GM19455 (cell line): ENCODE data around the gene SLC6A11.

Experiments used
- ATAC-seq: cut with Tn5 transposase; IDR thresholded peaks from one replicate; pipeline ENCODE4 v1.9.1; 2021; ENCODE audit not compliant: unreplicated experiment

The SLC6A11 gene

DNA sequence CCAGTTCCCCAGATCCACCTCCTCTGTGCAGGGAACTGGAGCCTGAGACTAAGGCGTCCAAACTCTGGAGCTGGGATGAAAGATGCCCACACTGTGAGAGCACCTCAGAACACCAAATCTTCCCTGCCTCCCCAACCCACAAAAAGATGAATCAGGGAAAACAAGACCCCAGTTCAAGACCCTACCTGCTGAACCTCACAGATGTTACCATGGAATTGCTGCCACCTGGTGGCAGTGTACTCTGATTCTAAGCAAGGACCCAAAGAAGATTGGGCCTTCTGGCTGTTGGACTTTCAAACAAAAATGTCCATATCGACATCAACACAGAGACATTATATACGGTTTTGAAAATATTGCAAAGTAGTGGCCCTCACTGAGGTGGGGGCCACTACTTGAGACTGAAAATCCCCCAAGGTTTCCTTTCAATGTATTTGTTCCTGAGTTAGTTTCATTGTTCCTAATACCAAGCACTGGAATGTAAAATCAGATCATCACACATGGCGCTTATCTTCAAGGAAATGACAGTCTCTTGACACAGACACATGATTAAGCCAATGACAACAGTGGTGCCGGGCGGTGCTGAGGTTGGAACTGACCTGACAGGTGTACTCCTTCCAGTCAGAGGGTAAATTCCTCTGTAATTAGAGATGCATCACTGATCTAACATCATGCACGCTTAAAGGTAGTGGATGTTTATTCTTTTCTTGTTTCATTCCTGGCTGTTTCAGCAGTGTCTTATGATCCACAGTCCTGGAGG lies 67.6 kb downstream of the SLC6A11 start:
- ATAC-seq: no peak

DNA sequence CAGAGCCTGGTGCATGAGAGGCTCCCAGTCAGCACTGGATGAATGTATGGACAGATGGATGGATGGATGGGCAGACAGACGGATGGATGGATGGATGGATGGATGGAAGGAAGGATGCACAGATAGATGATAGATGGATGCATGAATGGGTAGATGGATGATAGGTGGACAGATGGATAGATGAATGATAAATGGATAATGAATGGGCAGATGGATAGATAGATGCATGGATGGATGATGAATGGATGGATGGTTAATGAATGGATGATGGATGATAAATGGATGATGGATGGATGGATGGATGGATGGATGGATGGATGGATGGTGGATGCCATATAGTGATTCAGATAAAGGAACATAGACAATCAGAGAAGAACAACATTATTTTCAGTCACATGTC lies 71.0 kb downstream of the SLC6A11 start:
- no peak for ATAC-seq

DNA sequence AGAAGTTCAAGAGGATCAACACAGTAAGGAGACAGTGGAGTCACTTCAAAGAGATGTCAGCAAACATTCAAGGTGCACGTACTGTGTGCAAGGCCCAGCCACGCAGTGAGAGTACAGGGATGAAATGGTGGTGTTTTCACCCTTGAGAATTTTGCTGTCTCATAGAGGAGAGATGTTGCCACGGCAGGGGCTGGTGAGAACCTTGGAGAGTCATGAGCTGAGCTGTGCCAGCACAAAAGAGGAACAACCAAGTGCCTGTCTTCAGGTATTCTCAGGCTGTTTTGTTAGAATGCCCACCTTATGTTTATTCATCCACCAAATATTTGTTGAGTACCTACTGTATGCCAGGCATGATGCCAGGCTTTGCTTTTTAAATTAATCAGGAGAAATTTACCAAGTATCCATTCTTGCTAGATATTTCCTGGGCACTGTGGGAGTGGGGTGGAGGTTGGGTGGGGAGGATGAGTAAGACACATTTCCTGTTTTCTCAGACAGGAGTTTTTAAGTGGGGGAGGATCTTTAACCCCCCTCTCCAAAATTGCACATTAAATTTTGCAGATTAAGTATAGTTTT lies 72.6 kb downstream of the SLC6A11 start:
- no peak for ATAC-seq

DNA sequence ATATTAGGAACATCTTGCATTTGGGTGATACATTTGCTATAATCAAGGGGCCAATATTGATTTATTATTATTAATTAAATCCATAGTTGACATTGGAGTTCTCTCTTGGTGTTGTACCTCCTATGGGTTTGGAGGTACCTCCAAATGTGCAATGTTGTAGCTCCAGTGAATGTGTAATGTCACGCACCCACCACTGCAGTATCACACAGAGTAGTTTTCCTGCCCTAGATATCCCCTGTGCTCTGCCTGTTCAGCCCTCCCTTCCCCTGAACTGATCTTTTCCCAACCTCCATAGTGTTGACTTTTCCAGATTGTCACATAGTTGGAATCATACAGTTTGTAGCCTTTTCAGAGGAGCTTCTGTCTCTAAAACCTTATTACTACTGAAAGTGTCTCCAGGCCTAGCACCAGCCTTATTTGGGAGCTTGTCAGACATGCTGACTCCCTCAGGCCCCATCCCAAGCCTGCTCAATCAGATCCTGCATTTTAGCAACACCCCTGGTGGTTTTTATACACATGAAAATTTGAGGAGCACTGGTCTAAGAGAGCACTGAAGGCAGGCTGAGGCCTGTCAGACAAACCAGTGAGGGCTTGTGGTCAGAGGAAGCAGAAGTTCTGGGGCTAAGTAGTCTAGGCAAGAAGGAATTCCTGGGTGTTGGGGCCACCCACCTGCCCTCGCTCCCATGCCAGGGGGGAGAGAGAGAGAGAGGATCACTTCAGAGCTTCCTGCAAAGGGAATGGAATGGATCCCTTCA lies 73.4 kb downstream of the SLC6A11 start:
- ATAC-seq: no peak

DNA sequence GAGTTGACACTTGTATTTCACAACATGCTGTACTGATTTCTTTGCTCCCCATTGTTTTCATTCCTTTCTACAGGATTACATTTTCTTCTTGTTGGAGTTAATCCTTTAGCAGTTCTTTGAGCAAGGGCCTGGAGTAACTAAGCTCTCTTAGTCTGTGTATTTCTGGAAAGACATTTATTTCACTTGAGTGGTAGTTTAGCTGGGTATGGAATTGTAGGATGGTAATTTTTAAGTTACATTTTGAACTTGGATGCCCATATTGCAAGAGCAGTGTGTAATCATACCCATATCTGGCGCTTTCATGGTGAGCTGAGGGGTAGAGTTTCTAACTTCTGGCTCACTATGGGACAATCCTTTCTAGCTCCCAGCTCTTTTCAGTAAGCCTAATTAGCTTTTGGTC lies 74.6 kb downstream of the SLC6A11 start:
- ATAC-seq: no peak

DNA sequence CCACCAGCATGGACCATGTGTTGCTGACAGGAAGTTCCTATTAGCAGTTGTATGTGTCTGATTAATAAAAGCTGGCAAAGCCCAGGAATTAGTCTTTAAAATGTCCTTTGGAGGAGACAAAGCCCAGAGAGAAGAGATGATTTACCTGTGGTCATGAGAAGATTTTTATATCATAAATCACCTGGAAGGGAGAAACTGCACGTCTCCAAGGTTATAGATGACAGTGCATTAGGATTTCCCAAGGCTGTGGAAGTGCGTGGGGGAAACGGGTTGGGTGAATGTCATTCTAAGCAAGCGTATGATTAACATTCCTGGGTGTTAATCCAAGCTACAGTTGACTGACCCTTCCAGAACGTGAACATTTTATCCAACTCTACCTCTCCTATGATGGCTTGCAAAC lies 76.6 kb downstream of the SLC6A11 start:
- no peak for ATAC-seq

DNA sequence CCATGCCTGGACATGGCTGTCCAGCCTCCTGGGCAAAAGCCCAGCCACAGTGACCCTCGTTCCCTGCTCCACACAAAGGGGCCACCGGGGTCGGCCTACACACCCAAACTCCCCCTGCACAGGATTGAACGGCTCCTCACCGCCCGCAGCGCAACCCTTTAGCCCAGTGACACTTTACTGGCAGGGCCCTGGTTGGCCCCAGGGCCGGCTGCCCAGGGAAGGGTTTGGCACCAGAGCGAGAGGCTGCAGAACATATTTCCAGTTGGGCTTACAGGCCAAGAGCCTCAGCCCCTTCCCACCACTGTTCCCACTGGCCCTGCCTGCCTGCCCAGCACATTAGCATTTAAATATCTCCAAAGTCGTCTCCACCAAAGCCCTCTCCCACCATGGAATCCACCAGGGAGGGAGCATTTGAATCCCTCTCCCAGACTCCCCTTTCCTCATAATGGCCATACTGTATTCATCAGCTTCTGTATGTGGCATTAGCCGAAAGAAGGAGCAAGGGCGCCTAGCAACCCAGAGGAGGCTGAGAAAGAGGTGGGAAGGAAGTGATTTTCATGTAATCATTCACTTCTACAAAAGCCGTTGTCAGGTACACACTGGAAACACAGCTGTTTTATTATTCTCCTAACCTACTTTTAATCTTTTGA lies 85.4 kb downstream of the SLC6A11 start:
- no peak for ATAC-seq

DNA sequence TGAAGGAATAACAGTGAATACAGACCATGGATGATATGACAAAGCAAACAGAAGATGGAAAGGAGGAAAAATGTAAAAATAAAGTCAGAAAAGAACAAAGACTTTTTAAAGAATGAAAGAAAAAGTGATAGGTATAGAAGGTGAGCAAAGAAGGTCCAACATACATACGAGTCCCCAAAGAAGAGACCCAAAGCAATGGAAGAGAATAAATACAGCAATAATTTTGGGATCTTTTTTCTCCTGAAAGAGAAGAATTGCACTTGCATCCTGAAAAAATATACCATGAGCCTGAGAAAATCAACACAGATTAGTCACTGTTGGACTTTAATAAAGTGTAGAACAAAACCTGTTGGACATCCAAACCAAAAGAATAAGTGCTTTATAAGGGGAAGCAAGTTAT lies 91.2 kb downstream of the SLC6A11 start:
- no peak for ATAC-seq

DNA sequence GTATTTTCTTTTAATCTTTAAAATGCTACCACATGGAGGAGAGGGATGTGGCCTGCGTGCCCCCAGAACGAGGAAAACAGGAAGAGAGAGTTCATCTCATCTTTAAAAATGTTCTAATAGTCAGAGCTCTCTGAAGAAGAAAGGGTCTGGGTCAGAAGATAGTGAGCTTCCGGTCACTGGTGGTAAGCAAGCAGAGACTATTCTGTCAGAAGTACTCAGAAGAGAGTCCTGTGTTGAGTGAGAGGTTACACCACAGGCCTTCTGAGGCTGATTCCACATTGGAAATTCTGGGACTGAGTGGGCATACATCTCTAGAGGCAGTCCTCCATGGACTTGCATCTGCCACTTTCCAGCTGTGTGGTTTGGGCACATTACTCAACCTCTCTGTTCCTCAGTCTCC lies 94.3 kb downstream of the SLC6A11 start:
- ATAC-seq: no peak

DNA sequence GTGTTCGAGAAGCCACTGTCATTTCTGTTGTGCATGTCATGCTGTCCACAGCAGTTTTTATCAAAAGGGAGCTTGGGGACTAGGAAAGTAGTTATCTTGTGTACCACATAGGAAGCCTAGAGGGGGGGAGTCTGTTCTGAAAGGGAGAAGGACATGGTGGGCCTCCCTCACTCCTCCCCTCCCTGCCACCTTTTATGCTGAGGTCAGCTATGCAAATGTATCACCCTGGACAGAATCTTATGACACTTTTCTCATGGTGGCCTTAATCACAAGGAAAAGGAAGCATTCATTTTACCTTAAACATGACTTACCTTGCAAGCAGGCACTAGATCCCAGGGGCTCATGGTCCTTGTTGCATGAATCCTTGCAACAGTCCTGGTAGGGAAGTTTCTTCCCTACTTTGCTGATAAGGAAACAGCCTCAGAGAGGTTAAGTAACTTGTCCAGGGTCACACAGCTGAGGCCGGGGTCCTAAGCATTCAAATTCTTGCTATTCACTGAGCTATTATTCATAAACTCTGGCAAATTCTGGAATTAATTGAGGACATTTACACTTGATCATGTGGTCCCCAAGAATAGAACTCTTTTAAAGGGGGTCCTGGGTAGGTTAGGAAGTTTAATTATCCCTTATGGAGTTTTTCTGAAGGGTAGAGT lies 95.4 kb downstream of the SLC6A11 start:
- ATAC-seq: no peak

DNA sequence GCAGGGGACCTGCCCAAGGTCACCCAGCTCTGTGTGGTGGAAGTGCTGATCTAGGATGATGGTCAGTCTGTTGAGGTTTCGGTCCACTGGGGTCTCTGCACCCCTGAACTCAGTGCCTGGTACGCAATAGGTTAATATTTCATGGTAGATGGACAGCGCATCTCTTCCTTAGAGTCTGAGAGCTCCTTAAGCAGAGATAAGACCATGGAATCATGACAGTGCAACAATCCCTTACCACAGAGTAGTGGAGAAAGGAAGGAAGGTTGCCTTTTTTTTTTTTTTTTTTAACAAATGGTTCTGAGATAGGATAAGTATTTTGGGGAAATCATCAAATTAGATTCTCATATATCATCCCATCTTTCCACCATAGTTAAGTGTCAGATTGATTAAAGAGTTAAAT lies 96.8 kb downstream of the SLC6A11 start:
- no peak for ATAC-seq

DNA sequence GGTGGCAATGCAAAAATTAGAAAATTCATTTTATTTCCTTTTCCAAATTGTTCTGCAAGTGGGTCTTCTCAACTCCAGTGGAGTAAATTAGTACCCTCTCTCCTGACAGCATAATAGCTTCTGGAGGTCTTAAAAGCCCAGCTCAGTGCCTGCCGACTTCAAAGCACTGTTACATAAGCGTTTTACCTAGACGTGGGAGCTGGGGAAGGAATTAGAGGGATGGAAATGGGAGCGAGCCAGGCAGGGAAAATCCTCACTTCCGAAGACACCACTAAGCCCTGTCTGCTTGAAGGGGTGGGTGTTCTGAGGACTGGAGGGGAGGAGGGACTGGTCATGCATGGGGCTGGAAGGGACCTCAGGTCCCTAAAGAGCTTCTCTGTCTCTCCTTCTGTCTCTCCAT lies 99.3 kb downstream of the SLC6A11 start:
- no peak for ATAC-seq

DNA sequence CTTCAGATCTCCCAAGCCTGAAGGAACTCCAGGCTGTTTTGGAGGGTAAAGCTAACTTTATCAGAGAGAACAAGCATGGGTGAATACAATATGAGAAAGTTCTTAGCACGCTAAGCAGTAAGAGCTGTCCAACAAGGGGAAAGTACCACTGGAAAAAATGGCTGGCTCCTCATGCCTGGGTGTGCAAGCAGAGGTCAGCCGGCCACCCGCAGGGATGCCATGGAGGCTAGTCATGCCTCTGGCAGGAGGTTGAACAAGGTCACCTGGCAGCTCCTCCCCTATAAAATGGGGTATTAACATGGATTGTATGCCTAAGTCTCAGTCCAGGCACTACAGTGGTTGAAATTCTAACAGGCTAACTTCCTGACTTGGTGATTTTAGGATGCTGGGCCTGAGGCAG lies 101.1 kb downstream of the SLC6A11 start:
- ATAC-seq: no peak

DNA sequence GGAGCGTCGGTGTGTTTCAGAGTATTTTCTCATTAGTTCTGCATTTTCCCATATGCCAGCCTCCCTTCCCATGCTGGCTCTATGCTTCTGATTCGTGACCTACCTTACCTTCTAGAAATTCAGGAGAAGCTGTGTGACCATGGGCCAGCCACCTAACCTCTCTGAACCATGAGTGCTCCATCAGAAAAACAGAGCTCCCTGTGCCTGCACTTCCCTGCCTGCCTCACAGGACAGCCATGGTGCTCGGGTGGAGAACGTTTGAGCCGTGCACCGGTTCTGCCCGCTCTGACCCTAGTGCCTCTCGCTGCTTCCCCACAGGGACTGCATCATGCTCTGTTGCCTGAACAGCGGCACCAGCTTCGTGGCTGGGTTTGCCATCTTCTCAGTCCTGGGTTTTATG lies 102.0 kb downstream of the SLC6A11 start:
- ATAC-seq: no peak

DNA sequence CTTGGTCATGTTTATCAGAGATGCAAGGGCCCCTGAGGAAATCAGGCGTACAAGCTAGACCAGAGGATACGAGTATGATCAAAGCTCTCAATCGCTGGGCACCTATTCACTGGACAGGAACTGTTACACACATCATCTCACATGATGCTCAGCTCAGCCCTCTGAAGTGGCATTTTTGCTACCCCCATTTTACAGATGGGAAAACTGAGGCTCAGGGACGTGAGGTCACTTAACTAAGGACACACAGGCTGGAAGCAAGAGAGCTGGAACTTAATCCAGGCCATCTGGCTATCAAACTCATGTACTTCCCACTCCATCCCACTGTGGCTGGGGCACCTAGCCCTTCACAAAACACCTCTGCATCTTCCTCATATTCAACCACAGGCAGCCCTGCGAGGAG lies 103.6 kb downstream of the SLC6A11 start:
- no peak for ATAC-seq

DNA sequence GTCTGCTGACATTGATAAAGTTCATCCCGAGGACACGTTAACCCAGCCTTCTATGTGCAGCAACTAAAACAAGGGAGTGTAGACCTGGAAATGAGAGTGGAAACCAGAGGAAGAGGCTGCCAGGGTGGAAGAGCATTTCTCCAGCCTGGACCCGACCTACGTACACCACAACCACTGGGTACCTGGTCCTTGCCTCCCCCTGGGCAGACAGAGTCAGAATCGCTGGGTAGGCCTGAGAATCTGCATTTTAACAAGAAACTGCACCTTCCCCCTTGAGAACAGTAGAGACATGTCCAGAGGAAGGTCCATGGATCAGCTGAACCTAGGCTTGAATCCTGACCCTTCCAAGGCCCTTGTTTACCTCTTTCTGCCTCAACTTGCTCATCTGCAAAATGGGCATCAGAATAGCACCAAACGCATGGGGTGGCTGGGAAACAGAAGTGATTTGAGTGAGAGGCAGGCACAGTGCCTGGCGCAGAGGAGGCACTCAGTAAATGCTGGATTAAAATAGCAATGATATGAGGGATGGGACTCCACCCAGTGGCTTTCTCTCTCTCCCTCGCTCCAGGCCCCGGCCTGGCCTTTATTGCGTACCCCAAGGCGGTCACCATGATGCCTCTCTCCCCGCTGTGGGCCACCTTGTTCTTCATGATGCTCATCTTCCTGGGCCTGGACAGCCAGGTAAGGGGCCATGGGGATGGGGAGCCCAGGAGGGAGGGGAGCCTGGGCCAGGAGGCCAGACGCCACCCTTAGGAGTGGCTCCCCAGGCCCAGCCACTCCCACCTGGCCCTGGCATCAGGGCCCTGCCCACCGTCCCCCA lies 109.6 kb downstream of the SLC6A11 start:
- ATAC-seq: no peak

DNA sequence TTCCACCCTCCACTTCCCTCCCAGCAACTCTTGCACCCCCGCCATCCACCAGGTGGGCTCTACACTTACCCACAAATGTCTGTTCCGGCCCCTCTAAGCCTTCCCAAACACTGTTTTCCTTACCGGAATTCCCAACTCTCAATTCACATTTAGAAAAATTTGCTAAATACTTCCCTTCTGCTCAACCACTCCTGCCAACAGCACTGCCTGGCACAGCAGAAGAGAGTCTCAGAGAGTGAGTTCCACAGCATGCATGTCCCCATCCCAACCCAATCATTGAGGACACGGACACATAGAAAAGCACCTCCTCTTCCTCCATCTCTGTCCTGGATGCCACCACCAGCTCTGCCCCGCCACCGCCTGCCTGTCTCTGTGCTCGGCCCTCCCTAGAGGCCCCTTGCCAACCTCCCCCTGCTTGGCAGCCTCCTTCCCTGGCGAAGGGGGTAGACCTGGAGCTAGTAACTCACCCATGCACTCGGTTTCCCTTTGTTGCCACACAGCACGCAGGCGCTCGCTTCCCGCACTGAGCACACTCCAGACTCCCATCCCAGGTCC lies 110.3 kb downstream of the SLC6A11 start:
- no peak for ATAC-seq

DNA sequence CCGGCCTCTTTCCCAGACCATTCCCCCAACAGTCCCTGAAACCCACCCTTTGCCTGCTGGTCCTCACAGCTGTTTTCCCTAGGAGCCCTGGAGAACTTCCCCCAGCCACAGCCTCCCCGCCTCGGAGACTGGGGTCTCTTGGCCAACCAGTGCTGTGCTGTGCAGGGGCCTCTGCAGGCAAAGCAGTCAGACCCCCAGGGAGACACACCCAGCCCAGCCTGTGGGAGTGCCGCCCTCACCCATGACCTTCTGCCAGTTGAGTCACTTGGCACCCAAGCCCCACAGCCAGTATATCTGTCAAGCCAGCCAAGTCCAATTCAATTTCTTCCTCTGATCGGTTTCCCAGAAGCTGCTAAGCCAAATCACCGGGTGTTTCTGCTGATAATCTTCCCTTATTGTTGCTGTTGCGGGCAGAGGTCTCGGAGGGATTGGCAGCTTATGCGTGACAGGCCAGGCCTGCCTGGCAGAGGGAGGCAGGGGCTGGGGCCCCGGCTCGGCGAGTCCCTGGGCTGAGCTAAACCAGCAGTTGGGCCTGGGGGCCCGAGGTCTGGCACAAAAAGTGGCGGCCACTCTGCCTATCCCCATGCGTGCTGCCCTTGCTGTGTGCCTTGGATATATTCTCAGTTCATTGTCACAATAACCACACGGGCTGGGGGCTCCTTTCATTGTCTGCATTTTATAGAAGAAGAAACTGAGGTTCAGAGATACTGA lies 110.9 kb downstream of the SLC6A11 start:
- ATAC-seq: no peak

DNA sequence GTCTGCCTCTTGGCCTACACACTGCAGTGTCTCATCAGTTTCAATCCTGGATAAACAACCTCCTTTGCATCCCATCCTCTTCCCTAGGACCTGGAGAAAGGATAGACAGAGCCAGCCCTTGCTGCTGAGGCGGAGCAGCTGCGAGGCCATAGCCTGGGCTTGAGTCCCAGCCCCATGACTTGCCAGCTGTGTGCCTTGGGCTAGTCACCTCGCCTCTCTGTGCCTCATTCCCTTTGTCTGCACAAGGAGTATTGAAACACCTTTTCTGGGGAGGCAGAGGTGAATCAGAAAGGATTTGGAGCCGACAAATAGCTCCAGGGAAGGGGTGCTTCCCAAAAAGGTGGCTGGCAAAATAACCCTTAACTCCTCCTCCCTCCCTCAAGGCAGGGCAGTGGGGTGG lies 111.5 kb downstream of the SLC6A11 start:
- ATAC-seq: no peak
